NB4 (cell line): Measurements from ENCODE around the gene FOLR2.
"Not testable (repeated sequence)": the region's sequence is repeated elsewhere in the genome, so short reads cannot be mapped to it uniquely, and the experiment has no call there.

ENCODE experiments used
- DNase-seq: peaks from one replicate; pipeline ENCODE4 v3.0.0; 2010; ENCODE audit warnings: low read depth
- H3K4me3 ChIP-seq: one replicate; pipeline ENCODE4 v1.5.1; 2011; ENCODE audit warnings: mild to moderate bottlenecking, low read depth, low read length, moderate library complexity
- CTCF ChIP-seq: IDR thresholded peaks from one replicate; pipeline ENCODE4 v1.5.1; 2012; ENCODE audit warnings: low read depth, low read length
- MAX ChIP-seq: IDR thresholded peaks from 2 replicates; pipeline ENCODE4 v1.6.1; 2011; ENCODE audit warnings: low read depth, low read length
- MYC ChIP-seq: IDR thresholded peaks from 2 replicates; pipeline ENCODE4 v1.6.1; 2011; ENCODE audit warnings: low read depth, low read length
- POLR2A ChIP-seq: IDR thresholded peaks from 2 replicates; pipeline ENCODE4 v1.6.1; 2011; ENCODE audit warnings: mild to moderate bottlenecking; ENCODE audit not compliant: insufficient read length; ENCODE audit errors: extremely low read depth

The FOLR2 gene

DNA sequence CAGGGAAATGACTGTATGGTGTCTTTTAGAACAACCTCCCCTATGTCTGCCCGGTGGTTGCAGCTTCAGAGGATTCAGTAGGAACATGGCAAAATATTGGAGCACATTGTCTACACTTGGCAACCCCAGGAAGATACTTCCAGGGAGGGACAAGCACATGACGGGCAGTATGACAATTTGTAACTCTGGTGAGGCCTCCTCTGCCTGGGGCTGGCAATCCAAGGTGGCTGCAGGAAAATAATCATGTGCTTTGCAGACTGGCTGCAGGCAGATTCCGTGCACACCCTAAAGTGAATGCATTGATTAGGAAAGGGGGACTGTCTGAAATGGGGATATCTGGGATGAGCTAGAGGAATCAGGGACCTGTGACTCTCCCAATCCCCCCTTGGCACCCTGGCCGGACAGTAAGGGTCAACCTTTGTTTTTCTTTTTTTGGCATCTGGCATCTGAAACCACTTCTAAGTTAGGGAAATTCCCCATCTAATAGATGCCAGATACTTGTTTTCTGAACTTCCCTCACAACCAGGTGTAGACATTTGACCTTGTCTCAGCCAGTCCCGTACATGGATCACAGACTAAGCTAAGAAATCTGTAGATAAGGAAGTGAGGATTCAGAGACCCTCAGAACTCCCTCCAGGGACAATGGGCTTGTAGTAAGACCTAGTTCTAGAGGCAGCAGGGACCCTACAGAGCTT is 37.9 kb downstream of the FOLR2 start:
- TF ChIP-seq MAX, result no peak
- TF ChIP-seq MYC, result no peak
- no peak for TF ChIP-seq CTCF
- no peak for TF ChIP-seq POLR2A
- no peak for DNase-seq
- no peak overlapping the region for H3K4me3 ChIP-seq

- DNase-seq, result no peak
- TF ChIP-seq MYC (no peak), POLR2A (no peak), CTCF (no peak), MAX (no peak)
- H3K4me3 ChIP-seq, result no peak overlapping the region
Measured at GRCh38 chr11:72257570-72257969, 41.0 kb downstream of the FOLR2 start.

DNA sequence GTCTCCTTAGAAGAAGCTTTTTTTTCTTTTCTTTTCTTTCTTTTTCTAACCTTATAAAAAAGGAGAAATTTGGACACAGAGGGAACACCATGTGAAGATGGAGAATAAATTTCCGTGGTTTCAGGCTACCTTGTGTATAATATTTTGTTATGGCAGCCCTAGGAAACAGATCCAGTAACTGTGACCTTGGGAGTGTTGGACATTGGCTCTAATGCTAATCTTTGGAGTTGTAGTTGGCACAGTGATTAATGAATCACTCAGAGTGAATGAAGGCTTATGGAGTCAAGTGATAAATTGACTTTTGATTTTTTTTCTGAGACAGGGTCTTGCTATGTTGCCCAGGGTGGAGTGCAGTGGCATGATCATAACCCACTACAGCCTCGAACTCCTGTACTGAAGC is 42.9 kb downstream of the FOLR2 start:
- no peak for TF ChIP-seq POLR2A
- TF ChIP-seq MAX, result no peak
- no peak overlapping the region for H3K4me3 ChIP-seq
- DNase-seq, result no peak

- no peak for TF ChIP-seq MAX
- TF ChIP-seq CTCF, result no peak
- no peak for TF ChIP-seq POLR2A
- TF ChIP-seq MYC, result no peak
- H3K4me3 ChIP-seq, result no peak overlapping the region
- DNase-seq, result no peak
Measured at GRCh38 chr11:72260574-72260973, 44.0 kb downstream of the FOLR2 start.

DNA sequence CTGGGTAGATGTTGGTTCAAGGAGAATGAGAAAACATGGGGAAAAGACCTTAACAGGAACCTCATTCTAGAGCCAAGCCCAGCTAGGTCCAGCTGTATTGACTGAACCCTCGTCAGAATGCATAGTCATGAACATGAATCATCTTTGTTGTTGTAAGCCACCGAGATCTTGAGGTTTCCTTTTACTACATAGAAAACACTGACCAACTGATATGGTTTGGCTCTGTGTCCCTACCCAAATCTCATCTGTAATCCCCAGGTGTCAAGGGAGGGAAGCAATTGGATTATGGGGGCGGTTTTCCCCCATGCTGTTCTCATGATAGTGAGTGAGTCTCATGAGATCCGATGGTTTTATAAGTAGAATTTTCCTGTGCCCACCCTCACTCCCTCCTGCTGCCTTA is 46.8 kb downstream of the FOLR2 start:
- TF ChIP-seq MAX (no peak), CTCF (no peak), POLR2A (no peak)
- H3K4me3 ChIP-seq, result no peak overlapping the region
- peak; percentile 62 for DNase-seq

- DNase-seq, result no peak
- TF ChIP-seq POLR2A (no peak), MYC (no peak), CTCF (no peak), MAX (no peak)
- H3K4me3 ChIP-seq, result no peak overlapping the region
Measured at GRCh38 chr11:72265951-72266350, 49.4 kb downstream of the FOLR2 start.

DNA sequence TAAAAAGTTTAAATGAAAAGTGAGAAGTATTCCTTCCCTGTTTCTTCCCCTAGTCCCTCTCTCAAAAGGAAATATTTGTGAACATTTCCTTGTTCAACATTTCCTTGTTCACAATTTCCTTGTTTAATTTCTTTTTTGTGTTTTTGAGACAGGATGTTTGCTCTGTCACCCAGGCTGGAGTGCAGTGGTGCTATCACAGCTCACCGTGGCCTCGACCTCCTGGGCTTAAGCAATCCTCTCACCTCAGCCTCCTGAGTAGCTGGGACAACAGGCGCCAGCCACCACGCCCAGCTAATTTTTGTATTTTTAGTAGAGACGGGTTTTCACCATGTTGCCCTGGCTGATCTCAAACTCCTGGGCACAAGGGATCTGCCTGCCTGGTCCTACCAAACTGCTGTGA is 50.4 kb downstream of the FOLR2 start:
- DNase-seq, H3K4me3 ChIP-seq: not testable (repeated sequence)
